Measurements from ENCODE around the gene THOC2. TPM values are rescaled to one million over a fixed set of nuclear protein-coding genes. Genes with fewer than 3 reads are reported as not detected.
"Not testable (repeated sequence)": the region's sequence is repeated elsewhere in the genome, so short reads cannot be mapped to it uniquely, and the experiment has no call there.

The THOC2 gene
- total RNA-seq, 1 donor from 2014 or later: 86.7 TPM

DNA sequence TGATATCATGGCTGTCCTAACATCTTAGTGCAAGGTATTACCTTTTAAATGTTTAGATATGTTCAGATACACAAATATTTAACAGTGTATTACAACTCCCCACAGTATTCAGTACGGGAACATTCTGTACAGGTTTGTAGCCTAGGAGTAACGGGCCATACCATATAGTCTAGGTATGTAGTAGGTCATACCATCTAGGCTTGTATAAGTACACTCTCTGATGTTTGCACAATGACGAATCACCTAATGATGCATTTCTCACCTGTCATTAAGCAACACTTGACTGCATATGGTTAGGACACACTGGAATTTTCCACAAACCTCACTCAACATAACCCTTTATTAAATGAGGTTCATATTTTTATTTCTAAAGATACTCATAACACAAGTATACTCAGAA lies 67.7 kb downstream of the THOC2 start:
- no peak overlapping the region for H3K27ac ChIP-seq
- intact Hi-C loops (cut with DNase I): no loop called here
- DNase-seq (ENCODE audit: extremely low spot score in 2 of 2): no peak
- H3K4me3 ChIP-seq: no peak overlapping the region
- no peaks in the 10 kb centered on the region for H3K9me3 ChIP-seq
- H3K4me1 ChIP-seq: no peaks in the 10 kb centered on the region
- no peaks in the 10 kb centered on the region for H3K27me3 ChIP-seq
- TF ChIP-seq, protein P1, sequence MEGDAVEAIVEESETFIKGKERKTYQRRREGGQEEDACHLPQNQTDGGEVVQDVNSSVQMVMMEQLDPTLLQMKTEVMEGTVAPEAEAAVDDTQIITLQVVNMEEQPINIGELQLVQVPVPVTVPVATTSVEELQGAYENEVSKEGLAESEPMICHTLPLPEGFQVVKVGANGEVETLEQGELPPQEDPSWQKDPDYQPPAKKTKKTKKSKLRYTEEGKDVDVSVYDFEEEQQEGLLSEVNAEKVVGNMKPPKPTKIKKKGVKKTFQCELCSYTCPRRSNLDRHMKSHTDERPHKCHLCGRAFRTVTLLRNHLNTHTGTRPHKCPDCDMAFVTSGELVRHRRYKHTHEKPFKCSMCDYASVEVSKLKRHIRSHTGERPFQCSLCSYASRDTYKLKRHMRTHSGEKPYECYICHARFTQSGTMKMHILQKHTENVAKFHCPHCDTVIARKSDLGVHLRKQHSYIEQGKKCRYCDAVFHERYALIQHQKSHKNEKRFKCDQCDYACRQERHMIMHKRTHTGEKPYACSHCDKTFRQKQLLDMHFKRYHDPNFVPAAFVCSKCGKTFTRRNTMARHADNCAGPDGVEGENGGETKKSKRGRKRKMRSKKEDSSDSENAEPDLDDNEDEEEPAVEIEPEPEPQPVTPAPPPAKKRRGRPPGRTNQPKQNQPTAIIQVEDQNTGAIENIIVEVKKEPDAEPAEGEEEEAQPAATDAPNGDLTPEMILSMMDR (IDR thresholded peaks at IDR 0.05): no peak
- TF ChIP-seq POLR2AphosphoS5 (IDR thresholded peaks at IDR 0.05; ENCODE audit: insufficient read depth in 1 of 2, low read depth in 1 of 2) (no peak), POLR2A (IDR thresholded peaks at IDR 0.05) (no peak)
- H3K36me3 ChIP-seq: peaks cover 0 to 5% of the 10 kb centered on the region in 2 donors

DNA sequence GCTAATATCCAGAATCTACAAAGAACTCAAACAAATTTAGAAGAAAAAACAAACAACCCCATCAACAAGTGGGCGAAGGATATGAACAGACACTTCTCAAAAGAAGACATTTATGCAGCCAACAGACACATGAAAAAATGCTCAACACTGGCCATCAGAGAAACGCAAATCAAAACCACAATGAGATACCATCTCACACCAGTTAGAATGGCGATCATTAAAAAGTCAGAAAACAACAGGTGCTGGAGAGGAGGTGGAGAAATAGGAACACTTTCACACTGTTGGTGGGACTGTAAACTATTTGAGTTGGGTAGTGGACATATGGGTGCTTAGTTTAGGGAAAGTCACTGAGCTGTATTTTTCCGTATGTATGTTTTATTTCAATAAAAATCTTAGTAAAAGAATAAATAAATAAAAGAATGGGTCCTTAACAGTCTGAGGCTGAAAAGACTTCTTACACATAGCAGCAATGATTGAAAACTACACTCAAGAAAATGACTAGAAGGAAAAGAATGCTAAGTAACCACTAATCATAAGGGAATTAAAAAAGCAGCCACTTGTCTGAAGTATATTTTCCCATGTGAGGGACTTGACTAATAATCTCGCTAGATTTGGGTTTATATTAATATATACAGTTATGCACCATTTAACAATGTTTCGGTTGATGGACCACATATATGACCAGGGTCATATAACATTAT lies 68.2 kb downstream of the THOC2 start:
- DNase-seq (ENCODE audit: extremely low spot score in 2 of 2); H3K4me3 ChIP-seq; H3K27me3 ChIP-seq; intact Hi-C loops (cut with DNase I); H3K9me3 ChIP-seq; H3K36me3 ChIP-seq; H3K27ac ChIP-seq; H3K4me1 ChIP-seq: not testable (repeated sequence)

DNA sequence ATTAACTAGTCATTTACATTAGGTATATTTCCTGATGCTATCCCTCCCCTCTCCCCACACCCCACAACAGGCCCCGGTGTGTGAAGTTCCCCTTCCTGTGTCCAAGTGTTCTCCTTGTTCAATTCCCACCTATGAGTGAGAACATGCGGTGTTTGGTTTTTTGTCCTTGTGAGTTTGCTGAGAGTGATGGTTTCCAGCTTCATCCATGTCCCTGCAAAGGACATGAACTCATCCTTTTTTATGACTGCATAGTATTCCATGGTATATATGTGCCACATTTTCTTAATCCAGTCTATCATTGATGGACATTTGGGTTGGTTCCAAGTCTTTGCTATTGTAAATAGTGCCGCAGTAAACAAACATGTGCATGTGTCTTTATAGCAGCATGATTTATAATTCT lies 69.1 kb downstream of the THOC2 start:
- H3K27me3 ChIP-seq; H3K4me1 ChIP-seq; H3K36me3 ChIP-seq; intact Hi-C loops (cut with DNase I); H3K27ac ChIP-seq; H3K9me3 ChIP-seq; DNase-seq (ENCODE audit: extremely low spot score in 2 of 2); H3K4me3 ChIP-seq: not testable (repeated sequence)

DNA sequence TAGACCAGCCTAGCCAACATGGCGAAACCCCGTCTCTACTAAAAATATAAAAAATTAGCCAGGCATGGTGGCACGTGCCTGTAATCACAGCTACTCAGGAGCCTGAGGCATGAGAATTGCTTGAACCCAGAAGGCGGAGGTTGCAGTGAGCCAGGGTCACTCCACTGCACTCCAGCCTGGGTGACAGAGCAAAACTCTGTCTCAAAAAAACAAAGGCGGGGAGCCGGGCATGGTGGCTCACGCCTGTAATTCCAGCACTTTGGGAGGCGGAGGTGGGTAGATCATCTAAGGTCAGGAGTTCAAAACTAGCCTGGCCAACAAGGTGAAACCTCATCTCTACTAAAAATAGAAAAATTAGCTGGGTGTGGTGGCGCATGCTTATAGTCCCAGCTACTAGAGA lies 76.3 kb downstream of the THOC2 start:
- DNase-seq (ENCODE audit: extremely low spot score in 2 of 2); H3K27ac ChIP-seq: not testable (repeated sequence)

DNA sequence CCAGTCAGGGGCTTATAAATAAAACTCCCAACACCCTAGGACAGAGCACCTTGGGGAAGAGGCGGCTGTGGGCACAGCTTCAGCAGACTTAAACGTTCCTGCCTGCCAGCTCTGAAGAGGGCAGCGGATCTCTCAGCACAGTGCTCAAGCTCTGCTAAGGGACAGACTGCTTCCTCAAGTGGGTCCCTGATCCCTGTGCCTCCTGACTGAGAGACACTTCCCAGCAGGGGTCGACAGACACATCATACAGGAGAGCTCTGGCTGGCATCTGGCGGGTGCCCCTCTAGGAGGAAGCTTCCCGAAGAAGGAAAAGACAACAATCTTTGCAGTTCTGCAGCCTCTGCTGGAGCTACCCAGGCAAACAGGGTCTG lies 84.1 kb downstream of the THOC2 start:
- H3K9me3 ChIP-seq; H3K36me3 ChIP-seq; H3K27ac ChIP-seq; DNase-seq (ENCODE audit: extremely low spot score in 2 of 2); H3K4me1 ChIP-seq; intact Hi-C loops (cut with DNase I); H3K27me3 ChIP-seq; H3K4me3 ChIP-seq: not testable (repeated sequence)

More for the DNA sequence above, 76.3 kb downstream of the THOC2 start:
- H3K36me3 ChIP-seq; H3K4me1 ChIP-seq; intact Hi-C loops (cut with DNase I); H3K4me3 ChIP-seq; H3K9me3 ChIP-seq; H3K27me3 ChIP-seq: not testable (repeated sequence)

DNA sequence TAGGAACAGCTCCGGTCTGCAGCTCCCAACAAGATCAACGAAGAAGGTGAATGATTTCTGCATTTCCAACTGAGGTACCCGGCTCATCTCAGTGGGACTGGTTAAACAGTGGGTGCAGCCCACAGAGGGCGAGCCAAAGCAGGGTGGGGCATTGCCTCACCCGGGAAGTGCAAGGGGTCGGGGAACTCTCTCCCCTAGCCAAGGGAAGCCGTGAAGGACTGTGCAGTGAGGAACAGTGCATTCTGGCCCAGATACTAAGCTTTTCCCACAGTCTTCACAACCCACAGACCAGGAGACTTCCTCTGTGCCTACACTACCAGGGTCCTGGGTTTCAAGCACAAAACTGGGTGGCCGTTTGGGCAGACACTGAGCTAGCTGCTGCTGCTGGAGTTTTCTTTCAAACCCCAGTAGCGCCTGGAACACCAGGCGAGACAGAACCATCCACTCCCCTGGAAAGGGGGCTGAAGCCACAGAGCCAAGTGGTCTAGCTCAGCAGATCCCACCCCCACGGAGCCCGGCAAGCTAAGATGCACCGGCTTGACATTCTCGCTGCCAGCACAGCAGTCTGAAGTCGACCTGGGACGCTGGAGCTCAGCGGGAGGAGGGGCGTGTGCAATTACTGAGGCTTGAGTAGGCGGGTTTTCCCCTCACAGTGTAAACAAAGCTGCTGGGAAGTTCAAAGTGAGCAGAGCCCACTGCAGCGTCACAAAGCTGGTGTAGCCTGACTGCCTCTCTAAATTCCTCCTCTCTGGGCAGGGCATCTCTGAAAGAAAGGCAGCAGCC lies 84.6 kb downstream of the THOC2 start:
- peaks cover 7% of the 10 kb centered on the region for H3K4me1 ChIP-seq
- no peaks in the 10 kb centered on the region for H3K27me3 ChIP-seq
- TF ChIP-seq, protein P1 (IDR thresholded peaks at IDR 0.05): no peak
- TF ChIP-seq POLR2AphosphoS5 (IDR thresholded peaks at IDR 0.05; ENCODE audit: insufficient read depth in 1 of 2, low read depth in 1 of 2): no peak
- TF ChIP-seq POLR2A (IDR thresholded peaks at IDR 0.05): no peak
- H3K27ac ChIP-seq: no peak overlapping the region
- no peak for DNase-seq (ENCODE audit: extremely low spot score in 2 of 2)
- intact Hi-C loops (cut with DNase I): no loop called here
- no peaks in the 10 kb centered on the region for H3K9me3 ChIP-seq
- H3K4me3 ChIP-seq: no peak overlapping the region
- H3K36me3 ChIP-seq: no peaks in the 10 kb centered on the region

DNA sequence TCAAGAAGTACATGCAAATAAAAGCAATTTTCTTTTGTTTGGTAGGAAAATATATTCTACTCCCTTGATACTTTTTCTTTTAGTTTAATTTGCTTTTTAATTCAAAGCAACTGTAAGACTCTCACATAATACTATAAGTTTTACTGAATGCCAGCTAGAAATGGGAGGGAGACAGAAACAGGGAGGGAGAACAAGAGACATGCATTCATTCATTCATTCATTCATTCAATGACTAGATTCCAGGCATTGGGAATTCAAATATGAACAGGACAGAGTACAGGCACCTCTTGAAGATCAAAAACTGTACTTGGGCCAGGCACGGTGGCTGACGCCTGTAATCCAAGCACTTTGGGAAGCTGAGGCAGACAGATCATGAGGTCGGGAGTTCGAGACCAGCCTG lies 85.6 kb downstream of the THOC2 start:
- DNase-seq (ENCODE audit: extremely low spot score in 2 of 2): no peak
- no peaks in the 10 kb centered on the region for H3K36me3 ChIP-seq
- H3K9me3 ChIP-seq: no peaks in the 10 kb centered on the region
- TF ChIP-seq, protein P1 (IDR thresholded peaks at IDR 0.05): no peak
- TF ChIP-seq POLR2AphosphoS5 (IDR thresholded peaks at IDR 0.05; ENCODE audit: insufficient read depth in 1 of 2, low read depth in 1 of 2) (no peak), POLR2A (IDR thresholded peaks at IDR 0.05) (no peak)
- no peak overlapping the region for H3K4me3 ChIP-seq
- no peak overlapping the region for H3K27ac ChIP-seq
- peaks cover 7% of the 10 kb centered on the region for H3K4me1 ChIP-seq
- no peaks in the 10 kb centered on the region for H3K27me3 ChIP-seq
- intact Hi-C loops (cut with DNase I): no loop called here

Measured in vagina (tissue), 2 donors.